GM18907 (cell line): ENCODE measurements around the gene SMAD4.
A peak's percentile ranks its signal among the peaks of the same experiment; 100 is the strongest.
"Not testable (repeated sequence)": the region's sequence is repeated elsewhere in the genome, so short reads cannot be mapped to it uniquely, and the experiment has no call there.

Source experiments
- ATAC-seq: cut with Tn5 transposase; IDR thresholded peaks from one replicate; pipeline ENCODE4 v1.9.1; 2021; ENCODE audit warnings: mild to moderate bottlenecking, moderate library complexity; ENCODE audit not compliant: unreplicated experiment

SMAD4 gene

DNA sequence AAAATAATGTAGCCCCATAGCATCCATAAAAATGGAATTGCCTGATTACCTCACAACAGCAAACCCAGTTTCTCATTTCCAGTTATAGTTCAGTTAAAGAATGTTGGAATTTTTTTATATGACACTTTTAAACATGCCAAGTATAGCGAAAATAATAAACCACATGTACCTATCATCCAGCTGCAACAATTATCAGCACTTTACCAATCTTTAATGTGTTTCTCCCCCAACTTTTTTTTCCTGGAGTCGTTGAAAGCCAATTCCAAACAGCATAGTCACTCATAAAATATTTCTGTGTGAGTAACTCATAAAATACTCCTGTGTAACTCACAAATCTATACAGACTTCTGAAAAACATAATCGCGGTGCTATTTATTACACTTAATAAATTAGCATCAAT is 38.1 kb downstream of the SMAD4 start:
- ATAC-seq = no peak

DNA sequence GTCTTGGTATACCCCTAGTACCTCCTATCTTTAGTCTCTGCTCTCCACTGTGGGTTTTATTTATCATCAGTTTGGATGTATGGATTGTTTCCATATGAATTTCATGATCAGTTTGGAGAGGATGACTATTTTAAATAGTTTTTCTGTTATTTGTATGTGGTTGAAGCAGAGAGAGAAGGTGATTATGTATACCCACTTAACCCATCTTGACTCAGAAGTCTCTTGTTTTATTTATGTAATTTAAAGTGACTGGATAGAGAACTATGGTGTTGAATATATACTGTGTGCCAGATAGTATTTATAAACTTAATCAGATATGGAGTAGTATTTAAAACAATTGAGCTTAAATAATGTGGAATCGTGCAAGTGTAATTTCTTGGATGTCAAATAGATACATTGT is 39.9 kb downstream of the SMAD4 start:
- no peak for ATAC-seq

DNA sequence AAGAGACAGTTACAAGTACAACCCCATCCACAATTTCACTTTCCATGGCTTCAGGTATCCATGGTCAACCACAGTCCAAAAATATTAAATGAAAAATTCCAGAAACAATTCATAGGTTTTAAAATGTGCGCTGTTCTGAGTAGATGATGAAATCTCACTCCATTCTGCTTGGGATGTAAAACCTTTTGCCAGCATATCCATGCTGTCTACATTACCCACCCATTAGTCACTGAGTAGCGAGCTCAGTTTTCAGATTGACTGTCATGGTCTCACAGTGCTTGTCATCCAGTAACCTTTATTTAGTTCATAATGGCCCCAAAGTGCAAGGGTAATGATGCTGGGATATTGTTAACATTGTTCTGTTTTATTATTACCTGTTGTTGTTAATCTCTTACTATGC is 40.5 kb downstream of the SMAD4 start:
- no peak for ATAC-seq

DNA sequence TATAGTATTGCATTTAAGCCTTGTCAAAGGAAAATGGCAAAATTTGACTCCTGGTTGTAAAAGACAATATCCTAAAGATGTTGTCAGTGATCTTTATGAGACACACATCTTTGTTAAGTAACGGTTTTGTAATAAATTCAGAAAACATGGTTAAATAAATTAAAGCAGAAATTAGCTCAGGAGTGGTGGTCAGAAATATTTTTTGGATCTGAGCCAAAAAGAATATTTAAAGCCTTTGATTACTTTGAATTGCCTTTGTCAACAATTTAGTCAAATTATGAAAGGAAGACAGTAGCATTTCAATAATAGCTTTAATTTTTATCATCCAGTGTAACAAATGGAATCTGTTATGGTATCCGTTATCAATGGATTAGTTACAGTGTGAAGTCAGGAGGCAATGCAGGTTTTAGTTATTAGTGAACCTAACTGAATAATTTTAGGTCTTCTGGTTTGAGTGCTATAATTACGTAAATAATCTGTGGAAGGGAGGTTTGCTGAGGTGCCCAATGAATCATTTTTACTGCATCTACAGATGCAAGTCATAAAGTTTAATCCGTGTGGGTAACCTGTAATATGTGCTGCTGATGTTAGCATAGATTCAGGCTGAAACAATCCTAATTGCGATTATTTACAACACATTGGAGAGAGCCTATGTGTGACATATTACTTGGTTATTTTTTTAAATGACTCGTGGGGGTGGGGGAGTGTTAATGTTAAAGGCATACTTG is 42.7 kb downstream of the SMAD4 start:
- ATAC-seq = no peak

DNA sequence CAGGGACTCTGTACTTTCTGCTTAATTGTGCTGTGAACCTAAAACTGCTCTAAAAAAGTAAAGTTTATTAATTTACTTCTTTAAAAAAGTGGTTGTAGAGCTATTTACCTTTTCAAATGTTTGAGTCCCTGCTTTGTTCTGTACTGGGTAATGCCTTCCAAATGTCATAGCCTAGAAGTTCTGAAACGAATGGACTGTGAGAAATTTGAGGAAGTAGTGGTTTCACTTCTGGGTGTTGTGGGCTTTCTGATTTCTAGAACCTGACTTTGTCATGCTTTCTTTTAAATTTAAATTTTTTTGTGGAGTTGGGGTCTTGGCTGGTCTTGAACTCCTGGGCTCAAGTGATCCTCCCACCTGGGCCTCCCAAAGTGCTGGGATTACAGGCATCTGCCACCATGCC is 44.6 kb downstream of the SMAD4 start:
- ATAC-seq = peak; percentile 83

DNA sequence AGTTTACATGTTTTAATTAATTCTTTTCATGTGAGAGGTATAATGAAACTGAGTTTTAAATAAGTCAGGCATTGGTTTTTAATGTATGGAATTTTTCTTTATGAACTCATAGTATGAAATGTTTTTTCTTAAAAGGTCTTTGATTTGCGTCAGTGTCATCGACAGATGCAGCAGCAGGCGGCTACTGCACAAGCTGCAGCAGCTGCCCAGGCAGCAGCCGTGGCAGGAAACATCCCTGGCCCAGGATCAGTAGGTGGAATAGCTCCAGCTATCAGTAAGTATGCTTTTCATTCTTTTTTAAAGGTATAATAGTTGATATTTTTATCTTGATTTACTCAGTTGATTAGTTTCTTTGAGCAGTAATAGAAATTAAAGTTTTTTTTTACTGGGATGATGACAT is 46.5 kb downstream of the SMAD4 start:
- ATAC-seq = no peak

DNA sequence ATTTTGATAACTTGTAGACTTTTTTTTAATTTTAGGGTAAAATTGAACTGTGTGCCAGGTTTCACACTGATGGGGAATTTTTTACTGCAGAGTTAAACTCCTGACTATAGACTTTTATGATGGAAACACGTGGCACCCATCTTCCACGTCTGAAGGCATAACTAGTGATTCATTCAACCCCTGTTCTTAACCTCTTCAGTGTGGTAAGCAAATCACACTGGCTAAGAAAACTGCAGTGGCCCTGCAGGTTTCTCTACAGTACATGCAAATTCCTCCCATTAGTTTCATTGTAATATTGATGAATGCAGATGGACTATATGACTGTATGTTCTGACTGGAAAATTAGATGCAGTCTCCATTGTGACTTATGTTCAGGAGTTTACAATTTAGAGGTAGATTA is 47.2 kb downstream of the SMAD4 start:
- peak; percentile 76 for ATAC-seq

DNA sequence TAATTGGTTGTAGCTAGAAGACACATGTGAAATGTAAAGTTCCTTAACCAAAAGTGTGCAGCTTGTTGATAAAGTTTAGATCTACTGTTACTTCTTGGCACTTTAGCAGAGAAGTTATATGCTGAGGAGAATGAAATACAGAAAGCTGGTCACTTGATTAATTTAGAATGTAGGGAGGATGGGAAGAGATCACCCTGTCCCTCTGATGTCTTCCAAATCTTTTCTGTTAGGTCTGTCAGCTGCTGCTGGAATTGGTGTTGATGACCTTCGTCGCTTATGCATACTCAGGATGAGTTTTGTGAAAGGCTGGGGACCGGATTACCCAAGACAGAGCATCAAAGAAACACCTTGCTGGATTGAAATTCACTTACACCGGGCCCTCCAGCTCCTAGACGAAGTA is 48.0 kb downstream of the SMAD4 start:
- no peak for ATAC-seq

DNA sequence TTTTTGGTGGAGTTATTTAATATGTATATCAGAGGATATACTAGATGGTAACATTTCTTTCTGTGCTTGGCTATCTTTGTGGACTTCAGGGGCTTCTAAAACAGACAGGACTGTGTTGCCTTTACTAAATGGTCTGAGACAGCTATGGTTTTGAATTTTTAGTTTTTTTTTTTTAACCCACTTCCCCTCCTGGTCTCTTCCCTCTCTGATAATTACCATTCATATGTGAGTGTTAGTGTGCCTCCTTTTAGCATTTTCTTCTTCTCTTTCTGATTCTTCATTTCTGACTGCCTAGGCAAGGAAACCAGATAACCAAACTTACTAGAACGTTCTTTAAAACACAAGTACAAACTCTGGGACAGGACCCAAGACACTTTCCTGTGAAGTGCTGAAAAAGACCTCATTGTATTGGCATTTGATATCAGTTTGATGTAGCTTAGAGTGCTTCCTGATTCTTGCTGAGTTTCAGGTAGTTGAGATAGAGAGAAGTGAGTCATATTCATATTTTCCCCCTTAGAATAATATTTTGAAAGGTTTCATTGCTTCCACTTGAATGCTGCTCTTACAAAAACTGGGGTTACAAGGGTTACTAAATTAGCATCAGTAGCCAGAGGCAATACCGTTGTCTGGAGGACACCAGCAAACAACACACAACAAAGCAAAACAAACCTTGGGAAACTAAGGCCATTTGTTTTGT is 52.7 kb downstream of the SMAD4 start:
- ATAC-seq = peak; percentile 76

DNA sequence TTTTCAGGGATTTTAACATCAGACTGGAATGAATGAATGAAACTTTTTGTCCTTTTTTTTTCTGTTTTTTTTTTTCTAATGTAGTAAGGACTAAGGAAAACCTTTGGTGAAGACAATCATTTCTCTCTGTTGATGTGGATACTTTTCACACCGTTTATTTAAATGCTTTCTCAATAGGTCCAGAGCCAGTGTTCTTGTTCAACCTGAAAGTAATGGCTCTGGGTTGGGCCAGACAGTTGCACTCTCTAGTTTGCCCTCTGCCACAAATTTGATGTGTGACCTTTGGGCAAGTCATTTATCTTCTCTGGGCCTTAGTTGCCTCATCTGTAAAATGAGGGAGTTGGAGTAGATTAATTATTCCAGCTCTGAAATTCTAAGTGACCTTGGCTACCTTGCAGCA is 53.4 kb downstream of the SMAD4 start:
- ATAC-seq = no peak

DNA sequence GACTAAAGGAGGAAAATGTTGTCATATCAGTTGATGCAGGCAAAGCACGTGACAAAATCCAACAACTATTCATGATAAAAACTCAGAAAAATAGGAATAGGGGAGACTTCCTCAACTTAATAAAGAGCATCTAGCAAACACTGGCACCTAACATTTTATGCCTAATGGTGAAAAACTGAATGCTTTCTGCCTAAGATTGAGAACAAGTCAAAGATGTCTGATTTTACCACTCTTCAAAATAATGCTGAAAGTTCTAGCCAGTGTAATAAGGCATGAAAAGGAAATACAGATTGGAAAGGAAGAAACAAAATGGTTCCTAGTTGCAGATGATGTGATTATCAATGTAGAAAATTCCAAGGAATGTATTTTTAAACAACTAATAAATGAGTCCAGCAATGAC is 58.4 kb downstream of the SMAD4 start:
- ATAC-seq = no peak

DNA sequence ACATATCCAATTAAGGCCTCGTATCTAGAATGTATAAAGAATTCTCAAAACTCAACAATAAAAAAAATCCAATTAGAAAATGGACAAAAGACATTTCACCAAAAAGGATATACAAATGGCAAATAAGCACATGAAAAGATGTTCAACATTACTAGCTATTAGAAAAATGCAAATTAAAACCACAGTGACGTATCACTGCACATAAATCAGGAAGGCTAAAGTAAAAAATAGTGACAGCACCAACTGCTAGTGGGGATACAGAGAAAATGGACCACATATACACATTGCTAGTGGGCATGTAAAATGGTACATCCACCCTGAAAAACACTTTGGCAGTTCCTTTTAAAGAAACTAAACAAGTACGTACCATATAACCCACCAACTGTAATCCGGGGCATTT is 59.7 kb downstream of the SMAD4 start:
- ATAC-seq = no peak

DNA sequence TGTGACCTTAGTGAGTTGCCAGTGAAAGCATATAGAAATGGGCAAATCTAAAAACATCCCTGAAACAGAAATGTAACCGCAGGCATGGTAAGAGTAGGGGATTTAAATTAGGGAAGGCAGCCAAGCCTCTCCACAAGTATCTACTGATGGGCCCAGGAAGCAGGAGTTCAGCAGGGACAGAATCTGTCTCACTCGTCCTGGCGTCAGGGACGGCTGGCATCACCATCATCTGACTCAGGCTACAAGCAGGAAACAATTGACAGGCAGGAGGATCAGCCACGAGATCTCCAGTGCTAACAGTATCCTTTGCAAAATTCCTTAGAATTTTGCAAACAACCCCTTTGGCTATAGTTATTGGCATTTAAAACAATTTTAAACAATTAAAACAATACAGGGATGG is 61.3 kb downstream of the SMAD4 start:
- ATAC-seq = no peak

DNA sequence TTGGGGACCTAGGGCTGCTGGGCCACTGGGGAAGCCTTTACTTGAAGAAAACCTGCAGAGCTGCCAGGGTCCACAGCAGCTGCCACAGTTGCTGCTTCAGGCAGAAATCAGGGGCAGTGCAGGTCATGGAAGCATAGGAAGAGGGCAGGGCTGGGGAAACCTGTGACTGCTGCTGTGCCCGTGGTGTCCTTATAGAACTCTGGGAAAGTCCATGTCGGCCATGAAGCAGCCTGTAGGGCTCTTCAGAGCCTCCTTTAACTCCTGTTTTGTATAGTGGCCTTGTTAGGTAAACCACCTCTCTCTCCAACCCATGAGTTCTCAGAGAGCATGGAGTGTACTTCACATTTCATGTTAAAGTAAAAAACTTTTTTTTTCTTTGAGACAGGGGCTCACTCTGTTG is 62.1 kb downstream of the SMAD4 start:
- ATAC-seq = no peak

DNA sequence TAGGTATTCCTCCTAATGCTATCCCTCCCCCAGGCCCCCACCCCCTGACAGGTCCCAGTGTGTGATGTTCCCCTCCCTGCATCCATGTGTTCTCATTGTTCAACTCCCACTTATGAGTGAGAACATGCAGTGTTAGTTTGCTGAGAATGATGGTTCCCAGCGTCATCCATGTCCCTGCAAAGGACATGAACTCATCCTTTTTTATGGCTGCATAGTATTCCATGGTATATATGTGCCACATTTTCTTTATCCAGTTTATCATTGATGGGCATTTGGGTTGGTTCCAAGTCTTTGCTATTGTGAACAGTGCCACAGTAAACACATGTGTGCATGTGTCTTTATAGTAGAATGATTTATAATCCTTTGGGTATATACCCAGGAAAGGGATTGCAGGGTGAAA is 63.0 kb downstream of the SMAD4 start:
- ATAC-seq = not testable (repeated sequence)

DNA sequence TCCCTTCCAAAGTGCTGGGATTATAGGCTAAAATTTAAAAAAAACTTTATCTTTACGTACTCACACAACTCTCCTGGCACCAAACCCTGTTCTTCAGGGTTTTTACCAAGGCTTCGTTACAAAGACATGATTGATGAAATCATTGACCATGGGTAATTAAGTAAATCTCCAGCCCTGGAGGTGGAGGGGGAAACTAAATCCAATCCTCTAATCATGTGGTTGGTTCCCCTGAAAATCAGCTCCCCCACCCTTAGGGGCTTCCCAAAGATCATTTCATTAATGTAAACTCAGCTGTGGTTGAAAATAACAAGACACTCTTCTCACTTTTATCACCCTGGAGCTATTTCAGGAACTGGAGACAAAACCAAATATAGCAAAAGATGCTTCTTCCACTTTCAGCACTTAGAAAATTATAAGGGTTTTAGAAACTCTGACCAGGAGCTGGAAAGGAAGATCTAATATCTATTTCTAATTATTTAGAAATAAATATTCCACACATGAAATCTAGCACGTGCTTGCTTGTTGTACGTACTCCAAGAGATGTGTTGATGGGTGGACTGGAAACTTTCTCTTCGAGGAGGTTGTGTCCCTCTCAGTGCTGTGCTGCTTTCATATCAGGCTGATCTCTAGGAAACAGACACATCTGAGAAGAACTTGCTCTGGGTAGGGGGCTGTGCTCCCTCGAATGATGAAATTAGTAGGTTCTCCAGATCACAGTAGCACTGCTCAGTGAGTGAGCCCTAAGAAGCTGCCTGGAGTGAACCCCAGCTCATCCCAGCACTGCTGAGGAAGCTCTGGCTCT is 67.2 kb downstream of the SMAD4 start:
- no peak for ATAC-seq

DNA sequence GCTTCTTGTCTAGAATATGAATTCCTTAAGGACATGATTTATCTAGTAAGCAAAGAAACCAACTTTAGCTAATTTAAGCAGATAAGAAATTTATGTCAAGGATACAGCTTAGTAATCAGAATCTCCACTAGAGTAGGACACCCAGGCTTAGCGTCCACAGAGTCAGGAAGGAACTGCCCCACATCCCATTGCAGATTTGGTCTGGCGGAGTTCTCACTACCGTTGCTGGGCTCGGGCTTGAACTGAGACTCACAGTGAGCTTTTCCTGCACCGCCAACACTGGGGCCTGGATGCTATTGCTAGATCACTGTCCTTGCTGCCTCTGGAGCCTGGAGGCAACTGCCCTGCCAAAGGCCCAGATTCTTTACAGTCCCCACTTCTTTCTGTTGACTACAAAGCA is 68.1 kb downstream of the SMAD4 start:
- ATAC-seq = no peak

DNA sequence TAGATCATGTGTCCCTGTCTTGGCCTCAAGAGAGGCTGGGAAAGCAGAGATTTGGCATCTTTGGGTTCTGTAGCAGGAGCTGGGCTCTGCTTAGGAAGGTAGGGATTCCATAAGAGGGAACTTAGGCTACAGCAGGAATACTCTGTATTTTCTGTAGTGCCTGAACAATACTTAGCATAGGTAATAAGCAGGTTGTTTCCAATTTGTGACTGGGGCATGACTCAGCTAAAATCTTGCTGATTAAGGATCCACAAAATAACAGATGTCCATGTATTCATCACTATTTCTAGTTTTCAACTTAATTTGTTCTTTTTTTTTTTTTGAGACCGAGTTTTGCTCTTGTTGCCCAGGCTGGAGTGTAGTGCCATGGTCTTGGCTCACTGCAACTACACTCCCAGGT is 68.5 kb downstream of the SMAD4 start:
- no peak for ATAC-seq

DNA sequence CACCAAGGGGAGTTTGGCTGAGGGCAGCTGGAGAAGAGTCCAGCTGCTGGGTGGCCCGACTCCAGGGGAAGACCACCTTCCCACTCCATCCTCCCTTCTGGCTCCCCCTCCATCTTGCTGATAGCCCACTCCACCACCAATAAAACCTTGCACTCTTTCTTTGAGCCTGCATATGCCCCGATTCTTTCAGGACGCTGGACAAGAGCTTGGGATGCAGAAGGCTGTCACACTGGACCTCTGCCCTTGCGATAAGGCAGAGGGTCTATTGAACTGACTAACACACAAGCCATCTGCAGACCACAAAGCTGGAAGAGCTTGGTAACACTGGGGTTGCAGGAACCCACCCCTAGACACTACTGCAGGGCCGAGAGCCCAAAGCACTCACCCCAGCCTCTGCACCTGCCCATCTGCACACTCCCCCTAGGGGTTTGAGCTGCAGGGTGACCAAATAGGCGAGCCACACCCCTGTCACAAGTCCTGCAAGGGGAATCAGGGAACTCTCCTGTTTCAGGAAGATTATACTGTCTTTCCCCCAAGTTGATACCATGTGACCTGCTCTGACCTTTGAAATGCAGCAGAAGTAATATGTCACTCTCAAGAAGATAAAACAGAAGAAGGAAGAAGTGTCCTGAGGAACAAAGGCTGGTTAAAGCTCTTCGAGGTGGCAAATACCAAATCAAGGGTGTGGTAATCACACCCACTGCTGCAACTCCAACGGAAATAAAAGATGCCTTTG is 70.5 kb downstream of the SMAD4 start:
- ATAC-seq = no peak

DNA sequence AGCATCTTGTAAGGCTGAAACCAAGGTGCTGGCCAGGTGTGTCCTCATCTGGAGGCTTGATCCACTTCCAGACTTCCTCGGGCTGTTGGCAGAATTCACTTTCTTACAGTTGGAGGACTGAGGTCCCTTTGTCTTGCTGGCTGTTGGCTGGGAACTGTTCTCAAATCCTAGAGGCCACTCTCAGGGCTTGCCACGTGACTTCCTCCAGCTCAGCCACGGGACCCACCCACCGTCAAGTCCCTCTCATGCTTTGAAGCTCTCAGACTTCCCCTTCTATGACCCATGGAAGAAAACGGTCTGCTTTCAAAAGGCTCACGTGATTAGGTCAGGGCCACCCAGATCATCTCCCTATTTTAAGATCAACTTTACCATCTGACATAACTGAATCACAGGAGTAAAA is 77.1 kb downstream of the SMAD4 start:
- ATAC-seq = no peak

DNA sequence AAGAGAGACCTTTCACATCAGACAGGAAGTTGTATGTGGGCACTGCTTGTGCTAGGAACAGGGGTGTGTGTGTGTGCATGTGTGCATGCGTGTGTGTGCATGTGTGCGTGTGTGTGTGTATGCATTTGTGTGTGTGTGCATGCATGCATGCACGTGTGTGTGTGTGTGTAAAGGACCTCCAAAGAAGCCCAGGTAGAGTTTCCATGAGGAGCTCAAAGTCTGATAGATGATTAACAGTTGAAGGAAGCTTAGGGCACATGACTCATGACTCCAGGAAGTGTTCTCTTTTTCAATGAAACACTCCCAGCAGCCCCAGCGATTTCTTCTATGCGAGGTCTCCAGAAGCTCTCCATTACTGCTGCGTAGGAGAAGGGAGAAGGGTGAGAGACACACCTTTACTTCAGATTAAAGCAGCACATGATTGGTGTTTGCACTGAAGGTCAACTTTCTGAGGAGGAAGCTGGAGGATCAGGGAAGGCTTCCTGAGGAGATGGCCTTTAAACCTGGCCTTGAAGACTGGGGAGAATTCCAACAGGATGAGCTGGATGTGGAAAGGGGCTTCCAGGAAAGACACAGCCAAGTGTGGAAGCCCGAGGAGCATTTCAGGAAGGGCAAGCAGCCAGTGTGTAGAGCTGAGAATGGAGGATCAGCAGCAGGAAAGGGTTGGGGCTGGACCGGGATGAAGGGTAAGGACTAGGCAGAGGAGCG is 77.7 kb downstream of the SMAD4 start:
- no peak for ATAC-seq
